Measurements from ENCODE around the gene PEX11B. TPM values are rescaled to one million over a fixed set of nuclear protein-coding genes. Genes with fewer than 3 reads are reported as not detected.

The PEX11B gene
- total RNA-seq, 2 experiments from 2014 or later, result 11.6 to 13.2 TPM

DNA sequence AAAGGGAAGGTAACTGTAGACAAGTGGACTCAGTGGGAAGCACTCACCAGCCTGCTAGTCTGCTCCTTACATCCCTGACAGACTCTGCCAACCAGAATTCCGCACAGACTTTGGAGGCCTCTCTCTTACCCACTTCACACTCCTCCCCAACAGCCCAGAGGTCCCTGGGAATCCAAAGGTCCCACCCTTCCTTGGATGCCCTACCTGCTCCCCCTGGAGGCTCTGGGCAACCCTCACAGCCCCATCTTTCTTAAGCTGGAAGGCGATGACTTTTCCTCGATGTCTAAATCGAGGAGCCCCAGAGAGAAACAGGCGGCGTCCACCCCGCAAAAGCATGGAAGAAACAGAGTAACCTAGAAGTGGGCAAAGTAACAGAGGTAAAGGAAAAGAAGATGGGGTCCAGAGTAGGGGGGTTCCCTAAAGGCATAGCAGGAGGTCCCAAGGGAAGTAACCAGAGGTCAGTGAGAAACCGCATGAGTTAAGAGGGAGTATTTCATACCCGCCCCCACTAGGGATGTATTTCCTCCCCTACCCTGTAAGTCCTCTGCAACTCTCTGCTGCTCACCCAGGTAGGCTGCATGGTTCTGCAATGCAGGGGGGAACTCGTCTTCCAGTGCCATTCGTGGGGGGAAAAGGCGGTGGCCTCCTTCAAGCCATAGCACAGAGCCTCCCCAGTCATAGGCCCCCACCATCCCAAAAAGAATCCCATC, 17.1 kb downstream of the PEX11B start:
- peaks cover 11% of the 10 kb centered on the region for H3K36me3 Mint-ChIP-seq (ENCODE audit: low read depth)
- Histone ChIP-seq H3K9me3 (ENCODE audit: control insufficient read depth in 1 of 2, insufficient read depth in 1 of 2, low read length in 2 of 2) (no peaks in the 10 kb centered on the region), H3K4me3 (ENCODE audit: low read length) (no peak overlapping the region), H3K36me3 (ENCODE audit: insufficient read depth, low read length) (peaks cover 3% of the 10 kb centered on the region), H3K27ac (ENCODE audit: low read depth in 1 of 2, low read length in 2 of 2) (no peak overlapping the region), H3K4me1 (ENCODE audit: insufficient read depth, low read length) (no peaks in the 10 kb centered on the region), H3K27me3 (ENCODE audit: control insufficient read depth in 1 of 2, insufficient read depth in 2 of 2, low read length in 2 of 2) (no peaks in the 10 kb centered on the region)
- no peak overlapping the region for H3K27ac Mint-ChIP-seq
- no peaks in the 10 kb centered on the region for H3K4me1 Mint-ChIP-seq (ENCODE audit: low read depth)
- H3K9me3 Mint-ChIP-seq, result no peaks in the 10 kb centered on the region
- DNase-seq (no peak), ATAC-seq (ENCODE audit: poor library complexity) (no peak)
- no peaks in the 10 kb centered on the region for H3K27me3 Mint-ChIP-seq
- CTCF ChIA-PET, result no interaction called here
- TF ChIP-seq, protein P1, sequence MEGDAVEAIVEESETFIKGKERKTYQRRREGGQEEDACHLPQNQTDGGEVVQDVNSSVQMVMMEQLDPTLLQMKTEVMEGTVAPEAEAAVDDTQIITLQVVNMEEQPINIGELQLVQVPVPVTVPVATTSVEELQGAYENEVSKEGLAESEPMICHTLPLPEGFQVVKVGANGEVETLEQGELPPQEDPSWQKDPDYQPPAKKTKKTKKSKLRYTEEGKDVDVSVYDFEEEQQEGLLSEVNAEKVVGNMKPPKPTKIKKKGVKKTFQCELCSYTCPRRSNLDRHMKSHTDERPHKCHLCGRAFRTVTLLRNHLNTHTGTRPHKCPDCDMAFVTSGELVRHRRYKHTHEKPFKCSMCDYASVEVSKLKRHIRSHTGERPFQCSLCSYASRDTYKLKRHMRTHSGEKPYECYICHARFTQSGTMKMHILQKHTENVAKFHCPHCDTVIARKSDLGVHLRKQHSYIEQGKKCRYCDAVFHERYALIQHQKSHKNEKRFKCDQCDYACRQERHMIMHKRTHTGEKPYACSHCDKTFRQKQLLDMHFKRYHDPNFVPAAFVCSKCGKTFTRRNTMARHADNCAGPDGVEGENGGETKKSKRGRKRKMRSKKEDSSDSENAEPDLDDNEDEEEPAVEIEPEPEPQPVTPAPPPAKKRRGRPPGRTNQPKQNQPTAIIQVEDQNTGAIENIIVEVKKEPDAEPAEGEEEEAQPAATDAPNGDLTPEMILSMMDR (IDR thresholded peaks at IDR 0.05), result no peak
- POLR2A ChIA-PET, result interaction anchor here (1.0 kb wide), 1 partner anchor 56 kb away, joined by 4 read pairs; the partner anchor contains the start of gene LIX1L
- intact Hi-C loops (cut with DNase I, micrococcal nuclease), result no loop called here
- H3K4me3 Mint-ChIP-seq, result no peak overlapping the region

DNA sequence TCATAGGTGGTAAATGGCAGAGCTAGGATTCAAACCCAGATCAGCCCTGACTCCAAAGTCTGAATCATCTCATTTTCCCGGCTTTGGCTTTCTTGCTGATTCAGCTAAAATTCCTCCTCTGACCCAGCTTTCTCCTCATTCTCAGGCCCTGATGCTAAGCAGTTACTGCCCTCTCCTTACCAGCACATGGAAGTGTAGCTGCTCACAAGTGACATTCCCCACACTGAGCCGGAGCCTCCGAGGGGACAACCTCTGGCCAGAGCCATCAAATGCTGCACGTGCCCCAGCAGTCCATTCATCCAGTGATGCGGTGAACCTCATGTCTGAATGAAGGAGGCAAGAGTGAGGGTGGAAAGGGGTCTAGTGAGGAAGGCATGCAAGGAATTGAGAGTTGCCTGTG, 19.8 kb downstream of the PEX11B start:
- H3K9me3 Mint-ChIP-seq, result no peaks in the 10 kb centered on the region
- Histone ChIP-seq H3K9me3 (ENCODE audit: control insufficient read depth in 1 of 2, insufficient read depth in 1 of 2, low read length in 2 of 2) (no peaks in the 10 kb centered on the region), H3K4me3 (ENCODE audit: low read length) (no peak overlapping the region), H3K4me1 (ENCODE audit: insufficient read depth, low read length) (no peaks in the 10 kb centered on the region), H3K27ac (ENCODE audit: low read depth in 1 of 2, low read length in 2 of 2) (no peak overlapping the region), H3K36me3 (ENCODE audit: insufficient read depth, low read length) (peaks cover 3% of the 10 kb centered on the region), H3K27me3 (ENCODE audit: control insufficient read depth in 1 of 2, insufficient read depth in 2 of 2, low read length in 2 of 2) (no peaks in the 10 kb centered on the region)
- ATAC-seq (ENCODE audit: poor library complexity), result no peak
- TF ChIP-seq, protein P1 (IDR thresholded peaks at IDR 0.05), result no peak
- H3K4me3 Mint-ChIP-seq, result no peak overlapping the region
- H3K36me3 Mint-ChIP-seq (ENCODE audit: low read depth), result peaks cover 14% of the 10 kb centered on the region
- H3K27ac Mint-ChIP-seq, result no peak overlapping the region
- CTCF ChIA-PET, result no interaction called here
- intact Hi-C loops (cut with DNase I, micrococcal nuclease), result no loop called here
- no peaks in the 10 kb centered on the region for H3K27me3 Mint-ChIP-seq
- no peak for DNase-seq
- H3K4me1 Mint-ChIP-seq (ENCODE audit: low read depth), result no peaks in the 10 kb centered on the region
- POLR2A ChIA-PET, result no interaction called here

DNA sequence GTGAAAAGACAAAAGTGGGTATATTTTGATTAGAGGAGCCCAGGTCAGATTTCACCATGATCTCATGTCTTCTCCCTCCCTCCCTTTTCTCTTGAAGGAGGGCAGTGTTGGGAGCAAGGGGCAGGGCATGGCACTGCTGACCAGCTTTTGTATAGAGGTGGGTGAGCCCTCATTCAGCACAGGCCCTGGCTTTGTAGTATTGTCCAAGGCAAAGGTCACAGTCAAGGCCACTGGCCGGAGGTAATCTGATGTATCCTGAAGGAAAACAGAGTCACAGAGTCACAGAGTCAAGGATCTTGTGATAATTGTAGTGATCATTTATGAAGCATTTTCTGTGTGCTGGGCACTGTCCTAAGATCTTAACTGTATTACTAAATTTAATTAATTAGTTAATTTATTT, 20.5 kb downstream of the PEX11B start:
- intact Hi-C loops (cut with DNase I, micrococcal nuclease), result no loop called here
- TF ChIP-seq, protein P1 (IDR thresholded peaks at IDR 0.05), result no peak

More for the DNA sequence above, 20.5 kb downstream of the PEX11B start:
- POLR2A ChIA-PET, result no interaction called here
- no peaks in the 10 kb centered on the region for H3K27me3 Mint-ChIP-seq
- Histone ChIP-seq H3K27me3 (ENCODE audit: control insufficient read depth in 1 of 2, insufficient read depth in 2 of 2, low read length in 2 of 2) (no peaks in the 10 kb centered on the region), H3K36me3 (ENCODE audit: insufficient read depth, low read length) (peaks cover 3% of the 10 kb centered on the region), H3K4me3 (ENCODE audit: low read length) (no peak overlapping the region), H3K4me1 (ENCODE audit: insufficient read depth, low read length) (no peaks in the 10 kb centered on the region), H3K27ac (ENCODE audit: low read depth in 1 of 2, low read length in 2 of 2) (no peak overlapping the region), H3K9me3 (ENCODE audit: control insufficient read depth in 1 of 2, insufficient read depth in 1 of 2, low read length in 2 of 2) (no peaks in the 10 kb centered on the region)
- CTCF ChIA-PET, result no interaction called here
- H3K4me3 Mint-ChIP-seq, result no peak overlapping the region
- H3K27ac Mint-ChIP-seq, result no peak overlapping the region
- peaks cover 14% of the 10 kb centered on the region for H3K36me3 Mint-ChIP-seq (ENCODE audit: low read depth)
- no peak for DNase-seq
- ATAC-seq (ENCODE audit: poor library complexity), result no peak
- no peaks in the 10 kb centered on the region for H3K4me1 Mint-ChIP-seq (ENCODE audit: low read depth)
- no peaks in the 10 kb centered on the region for H3K9me3 Mint-ChIP-seq

Data from CD4-positive, alpha-beta T cell (primary cell).